ENCODE data around the gene SLAIN2. TPM values are rescaled to one million over a fixed set of nuclear protein-coding genes. Genes with fewer than 3 reads are reported as not detected.

The SLAIN2 gene
- total RNA-seq, 1 experiment from 2014 or later: 44.8 TPM

- no peaks in the 10 kb centered on the region for H3K4me1 ChIP-seq
- no peaks in the 10 kb centered on the region for H3K9me3 ChIP-seq
- H3K36me3 ChIP-seq (ENCODE audit: control insufficient read depth, insufficient read depth, low read length): no peaks in the 10 kb centered on the region
- Mint-ChIP-seq H3K27me3 (ENCODE audit: insufficient read depth, unreplicated experiment) (no peaks in the 10 kb centered on the region), H3K27ac (ENCODE audit: unreplicated experiment) (no peak overlapping the region), H3K4me1 (ENCODE audit: low read depth, unreplicated experiment) (peaks cover 27% of the 10 kb centered on the region), H3K9me3 (ENCODE audit: unreplicated experiment) (no peaks in the 10 kb centered on the region), H3K36me3 (ENCODE audit: insufficient read depth, unreplicated experiment) (no peaks in the 10 kb centered on the region), H3K4me3 (ENCODE audit: unreplicated experiment) (no peak overlapping the region)
- ChIA-PET POLR2A (interaction anchor here (0.7 kb wide), 1 partner anchor 21 kb away, joined by 3 read pairs; no protein-coding TSS in a partner anchor), CTCF (no interaction called here)
- DNase-seq: no peak
- no peaks in the 10 kb centered on the region for H3K27me3 ChIP-seq (replicated peaks; ENCODE audit: control insufficient read depth, insufficient read depth, low read length)
- TF ChIP-seq CTCF (IDR thresholded peaks at IDR 0.05; ENCODE audit: insufficient read depth in 1 of 2, low read depth in 1 of 2, low read length in 1 of 2, severe bottlenecking in 1 of 2, unreplicated experiment in 1 of 2): no peak
- intact Hi-C loops (cut with micrococcal nuclease; ENCODE audit: unreplicated experiment): no loop called here
- no TSS peak for BruUV-seq (replicated peaks)
- H3K4me3 ChIP-seq (ENCODE audit: low read depth, low read length): no peak overlapping the region
Measured at GRCh38 chr4:48467442-48467841, 126.1 kb downstream of the SLAIN2 start.

- Histone ChIP-seq H3K4me3 (ENCODE audit: low read depth, low read length) (no peak overlapping the region), H3K27me3 (replicated peaks; ENCODE audit: control insufficient read depth, insufficient read depth, low read length) (no peaks in the 10 kb centered on the region), H3K4me1 (no peaks in the 10 kb centered on the region), H3K9me3 (no peaks in the 10 kb centered on the region), H3K36me3 (ENCODE audit: control insufficient read depth, insufficient read depth, low read length) (no peaks in the 10 kb centered on the region)
- BruUV-seq (replicated peaks): no TSS peak
- no peak overlapping the region for H3K4me3 Mint-ChIP-seq (ENCODE audit: unreplicated experiment)
- ChIA-PET CTCF (no interaction called here), POLR2A (interaction anchor here (0.7 kb wide), 1 partner anchor 126 kb away, joined by 6 read pairs; no protein-coding TSS in a partner anchor)
- no peak overlapping the region for H3K27ac Mint-ChIP-seq (ENCODE audit: unreplicated experiment)
- no peaks in the 10 kb centered on the region for H3K27me3 Mint-ChIP-seq (ENCODE audit: insufficient read depth, unreplicated experiment)
- no peaks in the 10 kb centered on the region for H3K9me3 Mint-ChIP-seq (ENCODE audit: unreplicated experiment)
- intact Hi-C loops (cut with micrococcal nuclease; ENCODE audit: unreplicated experiment): no loop called here
- peaks cover 27% of the 10 kb centered on the region for H3K4me1 Mint-ChIP-seq (ENCODE audit: low read depth, unreplicated experiment)
- no peak for TF ChIP-seq CTCF (IDR thresholded peaks at IDR 0.05; ENCODE audit: insufficient read depth in 1 of 2, low read depth in 1 of 2, low read length in 1 of 2, severe bottlenecking in 1 of 2, unreplicated experiment in 1 of 2)
- no peak for DNase-seq
- H3K36me3 Mint-ChIP-seq (ENCODE audit: insufficient read depth, unreplicated experiment): no peaks in the 10 kb centered on the region
Measured at GRCh38 chr4:48467891-48468290, 126.6 kb downstream of the SLAIN2 start.

GRCh38 chr4:48470137-48470536, 128.8 kb downstream of the SLAIN2 start:
- Mint-ChIP-seq H3K4me3 (ENCODE audit: unreplicated experiment) (no peak overlapping the region), H3K4me1 (ENCODE audit: low read depth, unreplicated experiment) (peaks cover 27% of the 10 kb centered on the region), H3K27me3 (ENCODE audit: insufficient read depth, unreplicated experiment) (no peaks in the 10 kb centered on the region), H3K36me3 (ENCODE audit: insufficient read depth, unreplicated experiment) (no peaks in the 10 kb centered on the region), H3K27ac (ENCODE audit: unreplicated experiment) (peak overlapping the region; percentile 34), H3K9me3 (ENCODE audit: unreplicated experiment) (no peaks in the 10 kb centered on the region)
- no peak for TF ChIP-seq CTCF (IDR thresholded peaks at IDR 0.05; ENCODE audit: insufficient read depth in 1 of 2, low read depth in 1 of 2, low read length in 1 of 2, severe bottlenecking in 1 of 2, unreplicated experiment in 1 of 2)
- ChIA-PET POLR2A (no interaction called here), CTCF (no interaction called here)
- H3K9me3 ChIP-seq: no peaks in the 10 kb centered on the region
- no peaks in the 10 kb centered on the region for H3K4me1 ChIP-seq
- H3K36me3 ChIP-seq (ENCODE audit: control insufficient read depth, insufficient read depth, low read length): no peaks in the 10 kb centered on the region; the same call in 1 of the 2 replicates
- no peak for DNase-seq
- BruUV-seq (replicated peaks): no TSS peak
- H3K27me3 ChIP-seq (replicated peaks; ENCODE audit: control insufficient read depth, insufficient read depth, low read length): no peaks in the 10 kb centered on the region
- intact Hi-C loops (cut with micrococcal nuclease; ENCODE audit: unreplicated experiment): no loop called here
- H3K4me3 ChIP-seq (ENCODE audit: low read depth, low read length): no peak overlapping the region

Measured in Caco-2 (cell line).